OCI-LY7 (cell line): ENCODE measurements around the gene DNAH7. TPM values are rescaled to one million over a fixed set of nuclear protein-coding genes. Genes with fewer than 3 reads are reported as not detected.

Experiments
- BruUV-seq: library from RNA; stranded (reverse); fragments of 400-500 nt; replicated peaks from 2 replicates; lab custom pipeline; 2021; lab: Mats Ljungman, UMichigan
- CTCF ChIA-PET: fragments of 300-600 bp; sonication (Branson Sonifier 250); formaldehyde crosslinking; loops from one replicate; lab custom pipeline; 2022; ENCODE audit warnings: antibody characterized with exemption; ENCODE audit not compliant: unreplicated experiment; lab: Charles Lee
- POLR2A ChIA-PET: fragments of 300-600 bp; sonication (Branson Sonifier 250); formaldehyde crosslinking; loops from one replicate; lab custom pipeline; 2022; ENCODE audit warnings: antibody characterized with exemption; lab: Charles Lee
- DNase-seq: peaks from one replicate; pipeline ENCODE4 v3.0.0-alpha.2; 2015; ENCODE audit warnings: low spot score
- H2AFZ ChIP-seq: fragments of 200-600 bp; sonication (generic), shearing (Covaris generic); 2 replicates; pipeline ENCODE4 v1.6.1; 2014; ENCODE audit warnings: mild to moderate bottlenecking, antibody characterized with exemption, low read length, moderate library complexity
- H3K27ac ChIP-seq: fragments of 200-600 bp; sonication (generic); 2 replicates; pipeline ENCODE4 v1.5.1; 2014; ENCODE audit warnings: mixed run types, low read depth, mild to moderate bottlenecking, moderate library complexity, low read length, inconsistent platforms; ENCODE audit not compliant: poor library complexity, severe bottlenecking
- H3K36me3 ChIP-seq: fragments of 200-600 bp; sonication (generic); 2 replicates; pipeline ENCODE4 v1.6.1; 2014; ENCODE audit warnings: mild to moderate bottlenecking, antibody characterized with exemption, low read length, moderate library complexity, mixed read lengths; ENCODE audit not compliant: insufficient read depth
- H3K4me1 ChIP-seq: fragments of 200-600 bp; sonication (generic); 2 replicates; pipeline ENCODE4 v1.5.1; 2014; ENCODE audit warnings: mild to moderate bottlenecking, low read length; ENCODE audit not compliant: insufficient read depth, poor library complexity, severe bottlenecking
- H3K4me2 ChIP-seq: fragments of 200-600 bp; sonication (generic); 2 replicates; pipeline ENCODE4 v1.6.1; 2014; ENCODE audit warnings: mild to moderate bottlenecking, low read length
- H3K4me3 ChIP-seq: fragments of 200-600 bp; sonication (generic); 2 replicates; pipeline ENCODE4 v1.5.1; 2014; ENCODE audit warnings: mild to moderate bottlenecking, low read depth, low read length; ENCODE audit not compliant: poor library complexity, severe bottlenecking
- H3K79me2 ChIP-seq: fragments of 200-600 bp; sonication (generic); 2 replicates; pipeline ENCODE4 v1.6.1; 2016; ENCODE audit warnings: low read depth, mild to moderate bottlenecking, low read length, moderate library complexity, mixed read lengths; ENCODE audit not compliant: insufficient read depth
- H3K9me2 ChIP-seq: fragments of 200-600 bp; sonication (generic); 2 replicates; pipeline ENCODE4 v1.6.1; 2016; ENCODE audit warnings: mild to moderate bottlenecking, low read length, mixed read lengths; ENCODE audit not compliant: insufficient read depth
- H3K9me3 ChIP-seq: fragments of 200-600 bp; sonication (generic); 2 replicates; pipeline ENCODE4 v1.6.1; 2014; ENCODE audit warnings: mild to moderate bottlenecking, mixed run types, low read length, mixed read lengths
- H4K20me1 ChIP-seq: fragments of 200-600 bp; sonication (generic); 2 replicates; pipeline ENCODE4 v1.6.1; 2014; ENCODE audit warnings: mild to moderate bottlenecking, antibody characterized with exemption, low read length, moderate library complexity, mixed read lengths; ENCODE audit not compliant: insufficient read depth
- CTCF ChIP-seq: fragments of 200-600 bp; sonication (generic); conservative IDR thresholded peaks from 2 replicates; pipeline ENCODE4 v1.5.1; 2014; ENCODE audit warnings: mild to moderate bottlenecking, antibody characterized with exemption, low read length, moderate library complexity, mixed read lengths
- EZH2phosphoT487 ChIP-seq: fragments of 200-600 bp; sonication (generic); IDR thresholded peaks from 2 replicates; pipeline ENCODE4 v1.6.1; 2018; ENCODE audit warnings: low read depth, borderline replicate concordance, mild to moderate bottlenecking, mixed run types, antibody characterized with exemption, low read length, moderate library complexity, mixed read lengths
- intact Hi-C: fragments of 100-400 bp; cut with micrococcal nuclease; formaldehyde crosslinking; loops from one replicate; pipeline ENCODE4 v1.10.0; 2022; ENCODE audit not compliant: unreplicated experiment
- total RNA-seq, 2 experiments: library from RNA; depleted of rRNA in 1 of 2; stranded (reverse); fragments of >200 nt in 1 of 2; shearing (Covaris generic) in 1 of 2; gene quantifications; 2 replicates each; pipeline ENCODE4 v1.2.3, GENCODE V29; 2014 to 2022

Gene DNAH7
- total RNA-seq, 2 experiments from 2014 or later = not detected

DNA sequence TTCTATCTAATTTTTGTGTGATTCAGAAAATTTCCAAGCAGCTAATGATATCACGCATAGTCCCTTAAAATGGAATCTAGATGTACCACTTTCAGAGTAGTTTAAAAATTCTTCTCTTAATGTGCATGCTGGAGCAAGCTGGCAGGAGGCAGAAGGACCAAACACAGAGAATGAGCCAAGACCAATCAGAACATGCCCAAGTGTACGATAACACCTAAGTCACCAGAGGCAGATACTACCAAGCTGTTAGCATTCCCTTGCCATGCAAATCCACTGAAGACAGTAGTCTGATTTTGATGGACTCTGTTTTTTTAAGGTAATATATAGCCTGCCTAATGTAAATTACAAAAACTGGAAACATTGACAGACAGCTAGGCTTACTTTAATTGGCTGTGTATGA lies 109.3 kb downstream of the DNAH7 start:
- ChIA-PET POLR2A (no interaction called here), CTCF (no interaction called here)
- Histone ChIP-seq H3K79me2 (no peaks in the 10 kb centered on the region), H2AFZ (no peak overlapping the region), H3K4me1 (no peaks in the 10 kb centered on the region), H3K4me3 (no peak overlapping the region), H3K36me3 (no peaks in the 10 kb centered on the region), H4K20me1 (no peaks in the 10 kb centered on the region), H3K27ac (no peak overlapping the region), H3K9me2 (no peaks in the 10 kb centered on the region), H3K9me3 (no peaks in the 10 kb centered on the region), H3K4me2 (no peak overlapping the region)
- TF ChIP-seq CTCF = no peak
- TF ChIP-seq EZH2phosphoT487 = no peak
- intact Hi-C loops = no loop called here
- DNase-seq = no peak
- no TSS peak for BruUV-seq

- POLR2A ChIA-PET = interaction anchor here (0.7 to 1.0 kb wide), 2 partner anchors 60 to 561 kb away, joined by 3 to 4 read pairs; no protein-coding TSS in a partner anchor
- no peaks in the 10 kb centered on the region for H4K20me1 ChIP-seq
- no peak overlapping the region for H3K4me2 ChIP-seq
- TF ChIP-seq EZH2phosphoT487 = no peak
- TF ChIP-seq CTCF = no peak
- BruUV-seq = no TSS peak
- H3K4me1 ChIP-seq = no peaks in the 10 kb centered on the region
- intact Hi-C loops = no loop called here
- H3K9me3 ChIP-seq = no peaks in the 10 kb centered on the region
- no peaks in the 10 kb centered on the region for H3K79me2 ChIP-seq
- H3K9me2 ChIP-seq = no peaks in the 10 kb centered on the region
- H2AFZ ChIP-seq = no peak overlapping the region
- H3K4me3 ChIP-seq = no peak overlapping the region
- no peak overlapping the region for H3K27ac ChIP-seq
- H3K36me3 ChIP-seq = no peaks in the 10 kb centered on the region
- DNase-seq = no peak
- CTCF ChIA-PET = no interaction called here
Observed at GRCh38 chr2:195956725-195957124, 111.9 kb downstream of the DNAH7 start.

GRCh38 chr2:195945056-195945455 lies 123.6 kb downstream of the DNAH7 start:
- no peaks in the 10 kb centered on the region for H3K4me1 ChIP-seq
- no TSS peak for BruUV-seq
- H3K4me2 ChIP-seq = no peak overlapping the region
- no peak overlapping the region for H2AFZ ChIP-seq
- ChIA-PET POLR2A (no interaction called here), CTCF (no interaction called here)
- intact Hi-C loops = no loop called here
- DNase-seq = no peak
- TF ChIP-seq CTCF (no peak), EZH2phosphoT487 (no peak)
- 0 out of 2 replicates have a peak, but pooled peaks cover 4% of the 10 kb centered on the region for H3K9me3 ChIP-seq
- H3K27ac ChIP-seq = no peak overlapping the region
- no peaks in the 10 kb centered on the region for H3K79me2 ChIP-seq
- no peak overlapping the region for H3K4me3 ChIP-seq
- H4K20me1 ChIP-seq = no peaks in the 10 kb centered on the region
- H3K36me3 ChIP-seq = no peaks in the 10 kb centered on the region
- no peaks in the 10 kb centered on the region for H3K9me2 ChIP-seq
